ENCODE measurements around the gene WASHC4. TPM values are rescaled to one million over a fixed set of nuclear protein-coding genes. Genes with fewer than 3 reads are reported as not detected.

Gene WASHC4
- total and polyA plus RNA-seq, 10 donors = 25.2 to 172 (median 92.7) TPM

GRCh38 chr12:105067511-105068031 is 40.0 kb upstream of the WASHC4 start:
- H3K27me3 ChIP-seq (replicated peaks in 1 of 7) = no peaks in the 10 kb centered on the region
- H3K36me3 ChIP-seq = no peaks in the 10 kb centered on the region
- no peaks in the 10 kb centered on the region for H3K4me1 ChIP-seq
- DNase-seq = no peak
- H3K9me3 ChIP-seq = no peaks in the 10 kb centered on the region
- intact Hi-C loops (cut with DNase I; ENCODE audit: low total_unique reads) = no loop called here
- no peak overlapping the region for H3K27ac ChIP-seq
- H3K4me3 ChIP-seq = no peak overlapping the region
- WGBS, 5 donors = 70 to 83% (median 81%) methylated on average over 6 of the region's 6 CpGs
- TF ChIP-seq CTCF (IDR thresholded peaks at IDR 0.05 in 8 of 11, conservative IDR thresholded peaks at IDR 0.05 in 3 of 11) (no peak), POLR2A (IDR thresholded peaks at IDR 0.05) (no peak), POLR2AphosphoS5 (IDR thresholded peaks at IDR 0.05) (no peak)

GRCh38 chr12:105069936-105070702 is 37.4 kb upstream of the WASHC4 start:
- WGBS, 5 donors = 55 to 69% (median 66%) methylated on average over 4 of the region's 4 CpGs

GRCh38 chr12:105071981-105072380 is 35.5 kb upstream of the WASHC4 start:
- intact Hi-C loops (cut with DNase I; ENCODE audit: low total_unique reads) = no loop called here
- no peaks in the 10 kb centered on the region for H3K9me3 ChIP-seq
- no peak overlapping the region for H3K27ac ChIP-seq

More at GRCh38 chr12:105069936-105070702, 37.4 kb upstream of the WASHC4 start:
- intact Hi-C loops (cut with DNase I; ENCODE audit: low total_unique reads) = no loop called here
- Histone ChIP-seq H3K9me3 (no peaks in the 10 kb centered on the region), H3K4me3 (no peak overlapping the region), H3K27me3 (replicated peaks in 1 of 7) (no peaks in the 10 kb centered on the region), H3K4me1 (no peaks in the 10 kb centered on the region), H3K36me3 (no peaks in the 10 kb centered on the region), H3K27ac (no peak overlapping the region)
- no peak for TF ChIP-seq CTCF (IDR thresholded peaks at IDR 0.05 in 8 of 11, conservative IDR thresholded peaks at IDR 0.05 in 3 of 11)
- no peak for DNase-seq

More at GRCh38 chr12:105071981-105072380, 35.5 kb upstream of the WASHC4 start:
- Histone ChIP-seq H3K36me3 (no peaks in the 10 kb centered on the region), H3K4me1 (no peaks in the 10 kb centered on the region), H3K27me3 (replicated peaks in 1 of 7) (no peaks in the 10 kb centered on the region), H3K4me3 (no peak overlapping the region)
- TF ChIP-seq CTCF (IDR thresholded peaks at IDR 0.05 in 8 of 11, conservative IDR thresholded peaks at IDR 0.05 in 3 of 11) (no peak), POLR2A (IDR thresholded peaks at IDR 0.05) (no peak), POLR2AphosphoS5 (IDR thresholded peaks at IDR 0.05) (no peak)
- no peak for DNase-seq
- 95 to 98% (median 98%) methylated on average over 3 of the region's 3 CpGs for WGBS, 5 donors

Measured in spleen (tissue), 11 donors.